Caco-2 (cell line): ENCODE data around the gene PDGFRB. TPM values are rescaled to one million over a fixed set of nuclear protein-coding genes. Genes with fewer than 3 reads are reported as not detected.

ENCODE experiments used
- BruUV-seq: library from RNA; stranded (reverse); fragments of 400-500 nt; replicated peaks from 2 replicates; lab custom pipeline; 2021; lab: Mats Ljungman, UMichigan
- CTCF ChIA-PET: fragments of 300-600 bp; sonication (Branson Sonifier 250); formaldehyde crosslinking; loops from one replicate; lab custom pipeline; 2022; ENCODE audit warnings: antibody characterized with exemption; lab: Charles Lee
- POLR2A ChIA-PET: fragments of 300-600 bp; sonication (Branson Sonifier 250); formaldehyde crosslinking; loops from one replicate; lab custom pipeline; 2022; ENCODE audit warnings: antibody characterized with exemption; lab: Charles Lee
- DNase-seq, 2 experiments: peaks; one replicate each; pipeline versions ENCODE4 v3.0.0 to v3.0.0-alpha.2; 2020 to 2022
- H3K27me3 ChIP-seq: replicated peaks from 2 replicates; pipeline ENCODE4 v1.6.0; 2011; ENCODE audit warnings: low read length; ENCODE audit not compliant: control insufficient read depth, insufficient read depth
- H3K36me3 ChIP-seq: 2 replicates; pipeline ENCODE4 v1.5.1; 2011; ENCODE audit warnings: low read length; ENCODE audit not compliant: control insufficient read depth, insufficient read depth
- H3K4me1 ChIP-seq: fragments of 250-450 bp; sonication (Bioruptor Pico); 2 replicates; pipeline ENCODE4 v1.5.1; 2020; ENCODE audit warnings: mild to moderate bottlenecking
- H3K4me3 ChIP-seq: 2 replicates; pipeline ENCODE4 v1.5.1; 2011; ENCODE audit warnings: low read depth, mild to moderate bottlenecking, control low read depth, low read length
- H3K9me3 ChIP-seq: fragments of 250-450 bp; sonication (Bioruptor Pico); 2 replicates; pipeline ENCODE4 v1.5.1; 2020; ENCODE audit warnings: mild to moderate bottlenecking, moderate library complexity
- H3K27ac Mint-ChIP-seq: one replicate; pipeline ENCODE4 v1.8.0; 2022; ENCODE audit warnings: mixed read lengths; ENCODE audit not compliant: unreplicated experiment
- H3K27me3 Mint-ChIP-seq: one replicate; pipeline ENCODE4 v1.8.0; 2022; ENCODE audit warnings: mixed read lengths; ENCODE audit not compliant: insufficient read depth, unreplicated experiment
- H3K36me3 Mint-ChIP-seq: one replicate; pipeline ENCODE4 v1.8.0; 2022; ENCODE audit warnings: mild to moderate bottlenecking, mixed read lengths; ENCODE audit not compliant: insufficient read depth, unreplicated experiment
- H3K4me1 Mint-ChIP-seq: one replicate; pipeline ENCODE4 v1.8.0; 2022; ENCODE audit warnings: low read depth, mixed read lengths; ENCODE audit not compliant: unreplicated experiment
- H3K4me3 Mint-ChIP-seq: one replicate; pipeline ENCODE4 v1.8.0; 2022; ENCODE audit warnings: mild to moderate bottlenecking, moderate library complexity, mixed read lengths; ENCODE audit not compliant: unreplicated experiment
- H3K9me3 Mint-ChIP-seq: one replicate; pipeline ENCODE4 v1.8.0; 2022; ENCODE audit warnings: mixed read lengths; ENCODE audit not compliant: unreplicated experiment
- intact Hi-C: fragments of 100-400 bp; cut with micrococcal nuclease; formaldehyde crosslinking; loops from one replicate; pipeline ENCODE4 v1.10.0; 2022; ENCODE audit not compliant: unreplicated experiment
- total RNA-seq: library from RNA; stranded (reverse); gene quantifications from 2 replicates; pipeline ENCODE4 v1.2.3, GENCODE V29; 2022
- TF ChIP-seq, protein P1 (sequence below), 2 experiments: fragments of 200-600 bp in 1 of 2; IDR thresholded peaks; 1 replicate in 1 of 2; 2 replicates in 1 of 2; pipeline versions ENCODE4 v1.5.1 to v1.8.0; 2011 to 2022; ENCODE audit warnings: antibody characterized with exemption in 1 of 2, control low read depth in 1 of 2, inconsistent platforms in 1 of 2, low read depth in 1 of 2, low read length in 1 of 2, mild to moderate bottlenecking in 1 of 2, moderate library complexity in 1 of 2; ENCODE audit not compliant: insufficient read depth in 1 of 2, severe bottlenecking in 1 of 2, unreplicated experiment in 1 of 2

Gene PDGFRB
- total RNA-seq, 1 experiment from 2014 or later: 5.9 TPM

GRCh38 chr5:150124596-150124995, 31.0 kb downstream of the PDGFRB start:
- H3K27ac Mint-ChIP-seq: no peak overlapping the region
- intact Hi-C loops: loop anchor here (10.0 kb wide), 1 partner anchor 290 kb away; no protein-coding TSS in a partner anchor
- CTCF ChIA-PET: no interaction called here

GRCh38 chr5:150124111-150124557, 31.5 kb downstream of the PDGFRB start:
- no peak for DNase-seq
- no peaks in the 10 kb centered on the region for H3K36me3 Mint-ChIP-seq
- Histone ChIP-seq H3K36me3 (no peaks in the 10 kb centered on the region), H3K27me3 (no peaks in the 10 kb centered on the region), H3K9me3 (no peaks in the 10 kb centered on the region), H3K4me3 (no peak overlapping the region), H3K4me1 (peaks cover 9% of the 10 kb centered on the region)
- no peaks in the 10 kb centered on the region for H3K27me3 Mint-ChIP-seq
- intact Hi-C loops: loop anchor here (10.0 kb wide), 1 partner anchor 289 kb away; no protein-coding TSS in a partner anchor
- H3K9me3 Mint-ChIP-seq: no peaks in the 10 kb centered on the region
- POLR2A ChIA-PET: no interaction called here
- no peak overlapping the region for H3K4me3 Mint-ChIP-seq
- CTCF ChIA-PET: no interaction called here
- H3K27ac Mint-ChIP-seq: no peak overlapping the region
- H3K4me1 Mint-ChIP-seq: peaks cover 8% of the 10 kb centered on the region
- TF ChIP-seq, protein P1, sequence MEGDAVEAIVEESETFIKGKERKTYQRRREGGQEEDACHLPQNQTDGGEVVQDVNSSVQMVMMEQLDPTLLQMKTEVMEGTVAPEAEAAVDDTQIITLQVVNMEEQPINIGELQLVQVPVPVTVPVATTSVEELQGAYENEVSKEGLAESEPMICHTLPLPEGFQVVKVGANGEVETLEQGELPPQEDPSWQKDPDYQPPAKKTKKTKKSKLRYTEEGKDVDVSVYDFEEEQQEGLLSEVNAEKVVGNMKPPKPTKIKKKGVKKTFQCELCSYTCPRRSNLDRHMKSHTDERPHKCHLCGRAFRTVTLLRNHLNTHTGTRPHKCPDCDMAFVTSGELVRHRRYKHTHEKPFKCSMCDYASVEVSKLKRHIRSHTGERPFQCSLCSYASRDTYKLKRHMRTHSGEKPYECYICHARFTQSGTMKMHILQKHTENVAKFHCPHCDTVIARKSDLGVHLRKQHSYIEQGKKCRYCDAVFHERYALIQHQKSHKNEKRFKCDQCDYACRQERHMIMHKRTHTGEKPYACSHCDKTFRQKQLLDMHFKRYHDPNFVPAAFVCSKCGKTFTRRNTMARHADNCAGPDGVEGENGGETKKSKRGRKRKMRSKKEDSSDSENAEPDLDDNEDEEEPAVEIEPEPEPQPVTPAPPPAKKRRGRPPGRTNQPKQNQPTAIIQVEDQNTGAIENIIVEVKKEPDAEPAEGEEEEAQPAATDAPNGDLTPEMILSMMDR (IDR thresholded peaks at IDR 0.05; ENCODE audit: insufficient read depth in 1 of 2, low read depth in 1 of 2, low read length in 1 of 2, severe bottlenecking in 1 of 2, unreplicated experiment in 1 of 2): no peak
- no TSS peak for BruUV-seq

More at GRCh38 chr5:150124596-150124995, 31.0 kb downstream of the PDGFRB start:
- Histone ChIP-seq H3K4me3 (no peak overlapping the region), H3K9me3 (no peaks in the 10 kb centered on the region), H3K4me1 (peaks cover 9% of the 10 kb centered on the region), H3K36me3 (no peaks in the 10 kb centered on the region), H3K27me3 (no peaks in the 10 kb centered on the region)
- H3K36me3 Mint-ChIP-seq: no peaks in the 10 kb centered on the region
- H3K9me3 Mint-ChIP-seq: no peaks in the 10 kb centered on the region
- no peak overlapping the region for H3K4me3 Mint-ChIP-seq
- peaks cover 8% of the 10 kb centered on the region for H3K4me1 Mint-ChIP-seq
- no peaks in the 10 kb centered on the region for H3K27me3 Mint-ChIP-seq
- POLR2A ChIA-PET: no interaction called here
- BruUV-seq: no TSS peak
- TF ChIP-seq, protein P1 (IDR thresholded peaks at IDR 0.05; ENCODE audit: insufficient read depth in 1 of 2, low read depth in 1 of 2, low read length in 1 of 2, severe bottlenecking in 1 of 2, unreplicated experiment in 1 of 2): no peak
- DNase-seq: no peak

GRCh38 chr5:150123542-150123941, 32.1 kb downstream of the PDGFRB start:
- POLR2A ChIA-PET: no interaction called here
- H3K9me3 Mint-ChIP-seq: no peaks in the 10 kb centered on the region
- no TSS peak for BruUV-seq
- Histone ChIP-seq H3K27me3 (no peaks in the 10 kb centered on the region), H3K4me1 (peaks cover 9% of the 10 kb centered on the region), H3K9me3 (no peaks in the 10 kb centered on the region), H3K36me3 (no peaks in the 10 kb centered on the region), H3K4me3 (no peak overlapping the region)
- DNase-seq: no peak
- H3K4me3 Mint-ChIP-seq: no peak overlapping the region
- no peaks in the 10 kb centered on the region for H3K27me3 Mint-ChIP-seq
- CTCF ChIA-PET: interaction anchor here (1.0 to 1.1 kb wide), 2 partner anchors 48 to 123 kb away, joined by 3 read pairs; partner anchors contain the start of genes HMGXB3 and TIGD6
- H3K27ac Mint-ChIP-seq: no peak overlapping the region
- H3K4me1 Mint-ChIP-seq: peaks cover 8% of the 10 kb centered on the region
- no peaks in the 10 kb centered on the region for H3K36me3 Mint-ChIP-seq
- TF ChIP-seq, protein P1 (IDR thresholded peaks at IDR 0.05; ENCODE audit: insufficient read depth in 1 of 2, low read depth in 1 of 2, low read length in 1 of 2, severe bottlenecking in 1 of 2, unreplicated experiment in 1 of 2): no peak
- intact Hi-C loops: loop anchor here (2.0 to 10.0 kb wide), 2 partner anchors 79 to 289 kb away; no protein-coding TSS in a partner anchor
